Heart left ventricle (tissue), 16 donors: ENCODE data around the gene RBM10. TPM values are rescaled to one million over a fixed set of nuclear protein-coding genes. Genes with fewer than 3 reads are reported as not detected.

ENCODE experiments used
- ATAC-seq, 4 donors: fragments of 200-7000 bp; cut with Tn5 transposase; one replicate each; pipeline ENCODE4 v1.9.1; 2020 to 2022; ENCODE audit warnings: moderate library complexity in 4 of 4, mild to moderate bottlenecking in 3 of 4, moderate number of reproducible peaks in 1 of 4
- DNase-seq, 5 donors: peaks; one replicate each; pipeline ENCODE4 v3.0.0-alpha.2; 2020
- H3K27ac ChIP-seq, 12 donors: fragments of 200-600 bp; sonication (generic) in 4 of 12; one replicate each; pipeline versions ENCODE4 v1.5.0 to v1.8.0; 2016 to 2022; ENCODE audit warnings: mild to moderate bottlenecking in 2 of 12
- H3K27me3 ChIP-seq, 9 donors: fragments of 200-600 bp; sonication (generic) in 2 of 9; one replicate each; pipeline versions ENCODE4 v1.5.1 to v1.8.0; 2016 to 2022; ENCODE audit warnings: mild to moderate bottlenecking in 3 of 9
- H3K36me3 ChIP-seq, 9 donors: fragments of 200-600 bp; sonication (generic) in 2 of 9; one replicate each; pipeline versions ENCODE4 v1.5.0 to v1.8.0; 2018 to 2022; ENCODE audit warnings: mild to moderate bottlenecking in 2 of 9
- H3K4me1 ChIP-seq, 12 donors: fragments of 200-600 bp; sonication (generic) in 4 of 12; one replicate each; pipeline versions ENCODE4 v1.5.0 to v1.8.0; 2016 to 2022; ENCODE audit warnings: mild to moderate bottlenecking in 3 of 12
- H3K4me3 ChIP-seq, 12 donors: fragments of 200-600 bp; sonication (generic) in 4 of 12; one replicate each; pipeline versions ENCODE4 v1.5.0 to v1.8.0; 2017 to 2022; ENCODE audit warnings: mild to moderate bottlenecking in 9 of 12, moderate library complexity in 4 of 12
- H3K9me3 ChIP-seq, 12 donors: fragments of 200-600 bp; sonication (generic) in 4 of 12; one replicate each; pipeline versions ENCODE4 v1.5.0 to v1.8.0; 2016 to 2022; ENCODE audit warnings: mild to moderate bottlenecking in 1 of 12
- POLR2A ChIP-seq, 2 donors: fragments of 450-650 bp; IDR thresholded peaks; one replicate each; pipeline ENCODE4 v1.6.1; 2017; ENCODE audit warnings: antibody characterized with exemption in 2 of 2, mild to moderate bottlenecking in 2 of 2, moderate library complexity in 2 of 2
- WGBS, 4 donors: extraction: QIAGEN DNeasy Blood & Tissue Kit in 2 of 4; methylation state at CpG; one replicate each; pipeline versions ENCODE4 v1.1.5 to v1.1.7; 2013 to 2018; 5-methylcytosine and 5-hydroxymethylcytosine counted together
- intact Hi-C, 10 donors: fragments of 100-400 bp; cut with DNase I; formaldehyde crosslinking; loops; one replicate each; pipeline versions ENCODE4 v1.11.1 to v1.14.2; 2022
- polyA plus RNA-seq, 2 donors: library from polyadenylated mRNA; stranded (reverse); fragments of 200-250 nt; gene quantifications; one replicate each; pipeline ENCODE4 v1.2.3, GENCODE V29; 2013
- total RNA-seq, 9 donors: library from RNA; depleted of rRNA in 2 of 9; stranded (reverse); fragments of >200 nt in 2 of 9; fragmentation: NEBNext Ultra II Directional in 3 of 9; extraction: Animal tissue kit (Norgen Biotek cat#: 25700) in 3 of 9; gene quantifications; one replicate each; pipeline versions ENCODE4 v1.1.0 to v1.2.4, GENCODE V29; 2016 to 2023
- TF ChIP-seq, protein P1 (sequence below), 12 donors: fragments of 200-600 bp; sonication (generic) in 4 of 12; IDR thresholded peaks; one replicate each; pipeline versions ENCODE4 v1.5.0 to v1.8.0; 2018 to 2022; ENCODE audit warnings: antibody characterized with exemption in 12 of 12, mild to moderate bottlenecking in 5 of 12
- donor health status: ischemic (EF 13 %, LVEDD 7.1; RV severe dilation, severe dysfunction).
- donor health status: healthy with polysubstance abuse.
- donor health status: DM: no; HTN: yes; CAD: no.
- donor health status: DM: no; HTN: no; CAD: no.
- donor health status: ischemic (EF 25% LVEDD 6.9; RV normal size, moderate dysfunction).
- donor health status: ischemic (EF 25% LVEDD 5.7; RV mildly dilated, moderate dysfunction).
- donor health status: healthy.
- donor health status: DM: yes; HTN: yes; CAD: no.
- donor health status: ischemic (EF 35%, LVEDD 5.7; RV mildly dilated, moderate dysfunction).
- donor health status: nonischemic (EF 11% LVEDD 7.7; RV severe dilation, severe dysfunction).
- donor health status: DM: yes; HTN: yes; CAD: no.
- donor health status: PGD.
- donor health status: ischemic (EF 29% LVEDD 5.4; RV normal size, mild dysfunction).
- donor health status: nonischemic (EF 23%, LVEDD 6.1; RV moderate dilation, normal function).

RBM10 gene
- total and polyA plus RNA-seq, 11 donors: 17.5 to 44.6 (median 28.3) TPM

DNA sequence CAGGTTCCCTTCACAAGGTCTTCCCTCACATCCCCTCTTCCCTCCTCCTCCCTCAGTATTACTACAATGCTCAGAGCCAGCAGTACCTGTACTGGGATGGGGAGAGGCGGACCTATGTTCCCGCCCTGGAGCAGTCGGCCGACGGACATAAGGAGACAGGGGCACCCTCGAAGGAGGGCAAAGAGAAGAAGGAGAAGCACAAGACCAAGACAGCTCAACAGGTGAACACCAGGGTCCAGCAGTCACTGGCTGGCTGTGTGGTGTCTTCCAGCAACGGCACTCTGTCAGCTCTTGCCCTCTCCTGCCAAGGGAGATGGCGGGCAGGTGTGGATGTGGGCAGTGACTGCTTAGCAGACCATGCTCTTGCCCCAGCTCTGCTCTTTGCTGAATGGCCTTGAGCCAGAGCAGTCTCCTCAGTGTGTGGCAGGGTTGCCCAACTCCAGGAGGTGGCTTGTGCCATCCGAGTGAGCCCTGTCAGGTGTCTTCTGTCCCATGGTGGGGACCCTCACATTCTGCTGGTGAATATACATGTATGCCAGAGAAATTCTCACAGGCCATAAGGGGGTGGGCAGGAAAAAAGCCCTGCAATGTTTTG lies 37.2 kb downstream of the RBM10 start:
- TF ChIP-seq POLR2A (IDR thresholded peaks at IDR 0.05): no peak
- TF ChIP-seq, protein P1, sequence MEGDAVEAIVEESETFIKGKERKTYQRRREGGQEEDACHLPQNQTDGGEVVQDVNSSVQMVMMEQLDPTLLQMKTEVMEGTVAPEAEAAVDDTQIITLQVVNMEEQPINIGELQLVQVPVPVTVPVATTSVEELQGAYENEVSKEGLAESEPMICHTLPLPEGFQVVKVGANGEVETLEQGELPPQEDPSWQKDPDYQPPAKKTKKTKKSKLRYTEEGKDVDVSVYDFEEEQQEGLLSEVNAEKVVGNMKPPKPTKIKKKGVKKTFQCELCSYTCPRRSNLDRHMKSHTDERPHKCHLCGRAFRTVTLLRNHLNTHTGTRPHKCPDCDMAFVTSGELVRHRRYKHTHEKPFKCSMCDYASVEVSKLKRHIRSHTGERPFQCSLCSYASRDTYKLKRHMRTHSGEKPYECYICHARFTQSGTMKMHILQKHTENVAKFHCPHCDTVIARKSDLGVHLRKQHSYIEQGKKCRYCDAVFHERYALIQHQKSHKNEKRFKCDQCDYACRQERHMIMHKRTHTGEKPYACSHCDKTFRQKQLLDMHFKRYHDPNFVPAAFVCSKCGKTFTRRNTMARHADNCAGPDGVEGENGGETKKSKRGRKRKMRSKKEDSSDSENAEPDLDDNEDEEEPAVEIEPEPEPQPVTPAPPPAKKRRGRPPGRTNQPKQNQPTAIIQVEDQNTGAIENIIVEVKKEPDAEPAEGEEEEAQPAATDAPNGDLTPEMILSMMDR (IDR thresholded peaks at IDR 0.05): no peak
- DNase-seq (peak in 1 of 5 donors; percentile 9), ATAC-seq (no peak)
- H3K27ac ChIP-seq: no peak overlapping the region
- H3K36me3 ChIP-seq: peaks cover 0 to 90% (median 70%) of the 10 kb centered on the region in 9 donors
- H3K27me3 ChIP-seq: peaks cover 0 to 45% (median 0%) of the 10 kb centered on the region in 9 donors
- H3K9me3 ChIP-seq: no peaks in the 10 kb centered on the region
- no peak overlapping the region for H3K4me3 ChIP-seq
- peaks cover 0 to 5% (median 0%) of the 10 kb centered on the region in 12 donors for H3K4me1 ChIP-seq
- 82 to 97% (median 90%) methylated on average over 5 to 9 of the region's 9 CpGs for WGBS, 4 donors
- intact Hi-C loops: no loop called here

DNA sequence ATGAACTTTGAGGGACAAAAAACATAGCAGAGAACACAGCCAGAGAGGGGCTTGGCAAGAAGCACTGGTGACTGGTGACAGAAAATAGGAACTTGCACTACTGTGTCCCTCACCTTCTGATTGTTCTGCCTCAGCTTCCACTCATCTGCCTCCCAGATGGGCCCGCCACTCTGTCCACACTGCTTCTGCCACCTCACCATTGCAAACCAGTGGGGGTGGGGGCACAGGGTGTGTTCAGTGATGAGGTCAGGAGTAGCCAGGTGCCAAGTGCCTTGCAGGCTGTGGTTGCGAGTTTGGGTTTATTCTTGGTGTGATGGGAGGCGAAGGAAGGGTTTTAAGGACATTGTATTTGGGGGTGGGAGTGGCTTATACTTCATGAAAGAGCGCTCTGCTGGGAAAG lies 39.5 kb downstream of the RBM10 start:
- Histone ChIP-seq H3K27me3 (peaks cover 0 to 55% (median 0%) of the 10 kb centered on the region in 9 donors), H3K9me3 (no peaks in the 10 kb centered on the region), H3K4me3 (no peak overlapping the region), H3K4me1 (peaks cover 0 to 4% (median 0%) of the 10 kb centered on the region in 12 donors), H3K36me3 (peaks cover 0 to 67% (median 50%) of the 10 kb centered on the region in 9 donors), H3K27ac (no peak overlapping the region)
- DNase-seq: peak in 1 of 5 donors; percentile 19
- WGBS, 4 donors: 79 to 95% (median 89%) methylated on average over 4 of the region's 4 CpGs
- intact Hi-C loops: no loop called here
- TF ChIP-seq, protein P1 (IDR thresholded peaks at IDR 0.05): no peak
- no peak for ATAC-seq

DNA sequence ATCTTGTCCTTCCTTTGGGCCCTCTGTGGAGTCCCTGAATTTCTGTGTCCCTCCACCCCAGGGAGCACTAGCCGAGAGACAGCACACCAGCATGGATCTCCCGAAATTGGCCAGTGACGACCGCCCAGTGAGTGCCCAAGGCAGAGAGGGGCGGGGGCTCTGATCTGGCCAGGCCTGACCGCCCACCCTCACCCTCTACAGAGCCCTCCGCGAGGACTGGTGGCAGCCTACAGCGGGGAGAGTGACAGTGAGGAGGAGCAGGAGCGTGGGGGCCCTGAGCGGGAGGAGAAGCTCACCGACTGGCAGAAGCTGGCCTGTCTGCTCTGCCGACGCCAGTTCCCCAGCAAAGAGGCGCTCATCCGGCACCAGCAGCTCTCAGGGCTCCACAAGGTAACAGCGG lies 40.2 kb downstream of the RBM10 start:
- DNase-seq: peak in 1 of 5 donors; percentile 15
- no peak for TF ChIP-seq POLR2A (IDR thresholded peaks at IDR 0.05)
- TF ChIP-seq, protein P1 (IDR thresholded peaks at IDR 0.05): no peak

DNA sequence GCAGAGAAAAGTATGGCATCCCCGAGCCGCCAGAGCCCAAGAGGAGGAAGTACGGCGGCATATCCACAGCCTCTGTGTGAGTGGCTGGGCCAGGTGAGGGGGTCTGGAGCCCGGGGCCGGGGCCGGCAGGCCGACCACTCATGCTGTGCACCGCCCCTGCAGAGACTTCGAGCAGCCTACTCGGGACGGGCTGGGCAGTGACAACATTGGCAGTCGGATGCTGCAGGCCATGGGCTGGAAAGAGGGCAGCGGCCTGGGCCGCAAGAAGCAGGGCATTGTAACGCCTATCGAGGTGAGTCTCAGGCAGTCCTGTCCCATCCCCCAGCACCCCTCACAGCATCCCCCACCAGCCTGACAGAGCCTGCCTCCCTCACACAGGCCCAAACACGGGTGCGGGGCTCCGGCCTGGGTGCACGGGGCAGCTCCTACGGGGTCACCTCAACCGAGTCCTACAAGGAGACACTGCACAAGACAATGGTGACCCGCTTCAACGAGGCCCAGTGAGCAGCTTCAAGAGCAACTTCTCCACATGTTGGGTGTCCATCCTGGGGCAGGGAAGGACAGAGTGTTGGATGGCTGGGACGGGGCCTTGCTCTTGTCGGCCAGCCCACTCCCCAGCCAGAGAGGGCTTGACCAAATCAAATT lies 41.2 kb downstream of the RBM10 start:
- 82 to 88% (median 87%) methylated on average over 15 to 27 of the region's 27 CpGs for WGBS, 4 donors
- no peak for TF ChIP-seq POLR2A (IDR thresholded peaks at IDR 0.05)
- TF ChIP-seq, protein P1 (IDR thresholded peaks at IDR 0.05): no peak
- peak in 1 of 5 donors; percentile 14 for DNase-seq
- Histone ChIP-seq H3K36me3 (peaks cover 0 to 51% (median 39%) of the 10 kb centered on the region in 9 donors), H3K9me3 (no peaks in the 10 kb centered on the region), H3K4me1 (peaks cover 0 to 10% (median 1%) of the 10 kb centered on the region in 12 donors), H3K27me3 (peaks cover 0 to 54% (median 0%) of the 10 kb centered on the region in 9 donors), H3K27ac (no peak overlapping the region), H3K4me3 (no peak overlapping the region)
- ATAC-seq: no peak
- intact Hi-C loops: no loop called here

More for the DNA sequence above, 40.2 kb downstream of the RBM10 start:
- intact Hi-C loops: no loop called here
- Histone ChIP-seq H3K4me3 (no peak overlapping the region), H3K27me3 (peaks cover 0 to 55% (median 0%) of the 10 kb centered on the region in 9 donors), H3K27ac (no peak overlapping the region), H3K4me1 (peaks cover 0 to 3% (median under 1%) of the 10 kb centered on the region in 12 donors), H3K9me3 (no peaks in the 10 kb centered on the region), H3K36me3 (peaks cover 0 to 60% (median 44%) of the 10 kb centered on the region in 9 donors)
- ATAC-seq: peak in 1 of 4 donors; percentile 7
- WGBS, 4 donors: 73 to 92% (median 87%) methylated on average over 12 to 17 of the region's 17 CpGs
